Keratinocyte (primary cell): ENCODE data around the gene ERG.

ENCODE experiments used
- EZH2 ChIP-seq: IDR thresholded peaks from one replicate; pipeline ENCODE4 v1.6.1; 2012; ENCODE audit warnings: inconsistent platforms, mild to moderate bottlenecking, low read length, moderate library complexity
- TF ChIP-seq, protein P1 (sequence below), 3 experiments: IDR thresholded peaks in 1 of 3; conservative IDR thresholded peaks in 1 of 3; optimal IDR thresholded peaks in 1 of 3; 2 replicates in 2 of 3; 3 replicates in 1 of 3; pipeline versions ENCODE3 to v1.5.1; 2011; ENCODE audit warnings: low read length in 3 of 3, mild to moderate bottlenecking in 3 of 3, moderate library complexity in 2 of 3, control low read depth in 1 of 3, inconsistent platforms in 1 of 3; ENCODE audit not compliant: insufficient read depth in 2 of 3; ENCODE audit errors: extremely low read depth in 1 of 3

DNA sequence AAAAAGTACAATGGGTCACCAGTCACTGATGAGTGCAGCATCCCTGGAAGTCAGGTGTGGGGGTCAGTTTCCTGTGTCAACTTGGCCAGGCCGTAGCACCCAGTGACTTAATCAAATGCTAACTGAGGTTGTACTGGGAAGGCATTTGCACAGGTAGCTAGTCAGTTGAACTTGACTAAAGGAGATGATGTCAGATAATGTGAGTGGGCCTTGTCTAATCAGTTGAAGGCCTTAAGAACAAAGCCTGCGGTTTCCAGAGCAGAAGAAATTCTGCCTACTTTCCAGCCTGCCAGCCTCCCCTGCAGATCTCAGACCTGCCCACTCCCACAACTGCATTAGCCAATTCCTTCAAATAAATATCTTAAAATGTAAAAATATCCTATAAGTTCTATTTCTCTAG is 57.1 kb downstream of the ERG start:
- TF ChIP-seq, protein P1, sequence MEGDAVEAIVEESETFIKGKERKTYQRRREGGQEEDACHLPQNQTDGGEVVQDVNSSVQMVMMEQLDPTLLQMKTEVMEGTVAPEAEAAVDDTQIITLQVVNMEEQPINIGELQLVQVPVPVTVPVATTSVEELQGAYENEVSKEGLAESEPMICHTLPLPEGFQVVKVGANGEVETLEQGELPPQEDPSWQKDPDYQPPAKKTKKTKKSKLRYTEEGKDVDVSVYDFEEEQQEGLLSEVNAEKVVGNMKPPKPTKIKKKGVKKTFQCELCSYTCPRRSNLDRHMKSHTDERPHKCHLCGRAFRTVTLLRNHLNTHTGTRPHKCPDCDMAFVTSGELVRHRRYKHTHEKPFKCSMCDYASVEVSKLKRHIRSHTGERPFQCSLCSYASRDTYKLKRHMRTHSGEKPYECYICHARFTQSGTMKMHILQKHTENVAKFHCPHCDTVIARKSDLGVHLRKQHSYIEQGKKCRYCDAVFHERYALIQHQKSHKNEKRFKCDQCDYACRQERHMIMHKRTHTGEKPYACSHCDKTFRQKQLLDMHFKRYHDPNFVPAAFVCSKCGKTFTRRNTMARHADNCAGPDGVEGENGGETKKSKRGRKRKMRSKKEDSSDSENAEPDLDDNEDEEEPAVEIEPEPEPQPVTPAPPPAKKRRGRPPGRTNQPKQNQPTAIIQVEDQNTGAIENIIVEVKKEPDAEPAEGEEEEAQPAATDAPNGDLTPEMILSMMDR (optimal IDR thresholded peaks at IDR 0.05 in 1 of 3, IDR thresholded peaks at IDR 0.05 in 1 of 3, conservative IDR thresholded peaks at IDR 0.05 in 1 of 3; ENCODE audit: extremely low read depth in 1 of 3, insufficient read depth in 2 of 3, low read length in 3 of 3): no peak
- no peak for TF ChIP-seq EZH2
